Mesendoderm (in vitro differentiated cells): ENCODE measurements around the gene SELENOK.

Experiments used
- DNase-seq: peaks from one replicate; pipeline ENCODE4 v3.0.0; 2013
- H2AK5ac ChIP-seq: 2 replicates; pipeline ENCODE4 v1.6.1; 2013; ENCODE audit warnings: low read length, inconsistent platforms
- H2BK120ac ChIP-seq: 2 replicates; pipeline ENCODE4 v1.6.1; 2013; ENCODE audit warnings: low read depth, mild to moderate bottlenecking, low read length, moderate library complexity, mixed read lengths
- H2BK15ac ChIP-seq: replicated peaks from 2 replicates; pipeline ENCODE4 v1.6.1; 2013; ENCODE audit warnings: low read depth, mild to moderate bottlenecking, moderate library complexity
- H2BK5ac ChIP-seq: 2 replicates; pipeline ENCODE4 v1.6.1; 2013; ENCODE audit warnings: low read length, inconsistent platforms
- H3K18ac ChIP-seq: 2 replicates; pipeline ENCODE4 v1.6.1; 2013; ENCODE audit warnings: mild to moderate bottlenecking, low read length, mixed read lengths
- H3K23ac ChIP-seq: one replicate; pipeline ENCODE4 v1.6.1; 2013; ENCODE audit warnings: low read length
- H3K27ac ChIP-seq: 2 replicates; pipeline ENCODE4 v1.5.1; 2013; ENCODE audit warnings: low read depth, mild to moderate bottlenecking, inconsistent platforms, low read length, moderate library complexity
- H3K27me3 ChIP-seq: 2 replicates; pipeline ENCODE4 v1.6.1; 2013; ENCODE audit warnings: low read length, control low read depth, mild to moderate bottlenecking, inconsistent platforms; ENCODE audit not compliant: insufficient read depth, poor library complexity
- H3K36me3 ChIP-seq: 2 replicates; pipeline ENCODE4 v1.6.1; 2013; ENCODE audit warnings: low read length, inconsistent platforms; ENCODE audit not compliant: control insufficient read depth, insufficient read depth
- H3K4ac ChIP-seq: one replicate; pipeline ENCODE4 v1.6.1; 2013; ENCODE audit warnings: low read depth, mild to moderate bottlenecking, low read length, moderate library complexity
- H3K4me1 ChIP-seq: 2 replicates; pipeline ENCODE4 v1.6.1; 2013; ENCODE audit warnings: low read depth, low read length, inconsistent platforms; ENCODE audit not compliant: control insufficient read depth
- H3K4me2 ChIP-seq: 2 replicates; pipeline ENCODE4 v1.6.1; 2013; ENCODE audit warnings: low read length
- H3K4me3 ChIP-seq: 2 replicates; pipeline ENCODE4 v1.5.1; 2013; ENCODE audit warnings: mild to moderate bottlenecking, low read length
- H3K56ac ChIP-seq: one replicate; pipeline ENCODE4 v1.6.1; 2013; ENCODE audit warnings: low read length
- H3K79me1 ChIP-seq: 2 replicates; pipeline ENCODE4 v1.6.1; 2013; ENCODE audit warnings: low read length, inconsistent platforms
- H3K79me2 ChIP-seq: 2 replicates; pipeline ENCODE4 v1.6.1; 2013; ENCODE audit warnings: mild to moderate bottlenecking, low read length; ENCODE audit not compliant: control insufficient read depth, insufficient read depth
- H3K9ac ChIP-seq: 2 replicates; pipeline ENCODE4 v1.6.1; 2013; ENCODE audit warnings: low read length, inconsistent platforms
- H4K5ac ChIP-seq: one replicate; pipeline ENCODE4 v1.6.1; 2013; ENCODE audit warnings: low read length
- H4K8ac ChIP-seq: one replicate; pipeline ENCODE4 v1.6.1; 2013; ENCODE audit warnings: low read depth, mild to moderate bottlenecking, control low read depth, low read length, moderate library complexity
- WGBS: extraction: QIAGEN DNeasy Blood & Tissue Kit; methylation state at CpG from one replicate; pipeline ENCODE4 v1.1.7; 2013; ENCODE audit warnings: low lambda C conversion rate, missing lambda C conversion rate; ENCODE audit not compliant: insufficient coverage; ENCODE audit errors: extremely low coverage; 5-methylcytosine and 5-hydroxymethylcytosine counted together

Gene SELENOK

GRCh38 chr3:53843195-53844177 lies 48.2 kb downstream of the SELENOK start:
- Histone ChIP-seq H4K5ac (no peak overlapping the region), H3K27ac (no peak overlapping the region), H3K4me3 (no peak overlapping the region), H2BK120ac (no peak overlapping the region), H3K56ac (no peak overlapping the region), H3K4me1 (peaks cover 10% of the 10 kb centered on the region), H3K4me2 (no peak overlapping the region), H3K23ac (no peak overlapping the region), H3K4ac (no peak overlapping the region), H2AK5ac (no peak overlapping the region), H3K27me3 (peaks cover 3% of the 10 kb centered on the region), H3K9ac (no peak overlapping the region), H3K79me1 (no peaks in the 10 kb centered on the region), H2BK5ac (no peak overlapping the region), H3K79me2 (no peaks in the 10 kb centered on the region), H2BK15ac (no peak overlapping the region), H4K8ac (no peak overlapping the region), H3K36me3 (no peaks in the 10 kb centered on the region), H3K18ac (no peak overlapping the region)
- WGBS, result no CpG with 5 or more reads among the region's 10 CpGs
- no peak for DNase-seq

GRCh38 chr3:53842436-53843194 lies 49.0 kb downstream of the SELENOK start:
- Histone ChIP-seq H3K27me3 (peaks cover 3% of the 10 kb centered on the region), H3K9ac (no peak overlapping the region), H3K4me3 (no peak overlapping the region), H2BK5ac (no peak overlapping the region), H4K5ac (no peak overlapping the region), H3K56ac (no peak overlapping the region), H2AK5ac (no peak overlapping the region), H2BK15ac (no peak overlapping the region), H4K8ac (no peak overlapping the region), H3K4me1 (peaks cover 10% of the 10 kb centered on the region), H3K79me1 (no peaks in the 10 kb centered on the region), H2BK120ac (no peak overlapping the region), H3K4me2 (no peak overlapping the region), H3K18ac (no peak overlapping the region), H3K23ac (no peak overlapping the region), H3K4ac (no peak overlapping the region), H3K36me3 (no peaks in the 10 kb centered on the region), H3K27ac (no peak overlapping the region), H3K79me2 (no peaks in the 10 kb centered on the region)
- peak; percentile 60 for DNase-seq
- WGBS, result no CpG with 5 or more reads among the region's 12 CpGs

GRCh38 chr3:53841296-53841695 lies 50.4 kb downstream of the SELENOK start:
- no CpG with 5 or more reads among the region's 5 CpGs for WGBS
- no peak overlapping the region for H2AK5ac ChIP-seq
- H3K27me3 ChIP-seq, result no peaks in the 10 kb centered on the region
- no peak overlapping the region for H2BK15ac ChIP-seq
- no peak overlapping the region for H3K18ac ChIP-seq
- H3K9ac ChIP-seq, result no peak overlapping the region
- H3K36me3 ChIP-seq, result no peaks in the 10 kb centered on the region
- no peak for DNase-seq
- H3K79me1 ChIP-seq, result no peaks in the 10 kb centered on the region
- no peak overlapping the region for H4K5ac ChIP-seq
- no peak overlapping the region for H3K4me3 ChIP-seq
- peaks cover 10% of the 10 kb centered on the region for H3K4me1 ChIP-seq
- H2BK120ac ChIP-seq, result no peak overlapping the region
- no peak overlapping the region for H3K56ac ChIP-seq
- H3K4ac ChIP-seq, result no peak overlapping the region
- no peak overlapping the region for H3K4me2 ChIP-seq
- H3K23ac ChIP-seq, result no peak overlapping the region
- H3K79me2 ChIP-seq, result no peaks in the 10 kb centered on the region
- no peak overlapping the region for H2BK5ac ChIP-seq
- H3K27ac ChIP-seq, result no peak overlapping the region
- no peak overlapping the region for H4K8ac ChIP-seq

- H2BK15ac ChIP-seq, result no peak overlapping the region
- H3K79me2 ChIP-seq, result no peaks in the 10 kb centered on the region
- no peak overlapping the region for H3K23ac ChIP-seq
- H3K79me1 ChIP-seq, result no peaks in the 10 kb centered on the region
- H3K9ac ChIP-seq, result no peak overlapping the region
- no peak overlapping the region for H3K4ac ChIP-seq
- no peak overlapping the region for H3K18ac ChIP-seq
- no peak overlapping the region for H2BK120ac ChIP-seq
- DNase-seq, result no peak
- H3K36me3 ChIP-seq, result no peaks in the 10 kb centered on the region
- peaks cover 2% of the 10 kb centered on the region for H3K4me1 ChIP-seq
- H3K4me3 ChIP-seq, result no peak overlapping the region
- H4K8ac ChIP-seq, result no peak overlapping the region
- no peak overlapping the region for H3K56ac ChIP-seq
- no peak overlapping the region for H2AK5ac ChIP-seq
- H3K27me3 ChIP-seq, result no peaks in the 10 kb centered on the region
- no peak overlapping the region for H4K5ac ChIP-seq
- no peak overlapping the region for H3K4me2 ChIP-seq
- no peak overlapping the region for H2BK5ac ChIP-seq
- no peak overlapping the region for H3K27ac ChIP-seq
- no CpG with 5 or more reads among the region's 10 CpGs for WGBS
Measured at GRCh38 chr3:53837331-53837730, 54.3 kb downstream of the SELENOK start.

GRCh38 chr3:53836084-53836872 lies 55.4 kb downstream of the SELENOK start:
- no peak overlapping the region for H2BK120ac ChIP-seq
- no peak overlapping the region for H3K27ac ChIP-seq
- H3K79me2 ChIP-seq, result no peaks in the 10 kb centered on the region
- no peak overlapping the region for H2BK15ac ChIP-seq
- DNase-seq, result no peak
- no peaks in the 10 kb centered on the region for H3K36me3 ChIP-seq
- H3K23ac ChIP-seq, result no peak overlapping the region
- H3K27me3 ChIP-seq, result no peaks in the 10 kb centered on the region
- H4K8ac ChIP-seq, result no peak overlapping the region
- no peak overlapping the region for H3K18ac ChIP-seq
- no peaks in the 10 kb centered on the region for H3K4me1 ChIP-seq
- no peak overlapping the region for H3K4me3 ChIP-seq
- H2AK5ac ChIP-seq, result no peak overlapping the region
- WGBS, result no CpG with 5 or more reads among the region's 9 CpGs
- no peak overlapping the region for H3K56ac ChIP-seq
- H2BK5ac ChIP-seq, result no peak overlapping the region
- H3K9ac ChIP-seq, result no peak overlapping the region
- no peaks in the 10 kb centered on the region for H3K79me1 ChIP-seq
- H4K5ac ChIP-seq, result no peak overlapping the region
- no peak overlapping the region for H3K4me2 ChIP-seq
- H3K4ac ChIP-seq, result no peak overlapping the region
